ENCODE measurements around the gene NAP1L4.
"Not testable (repeated sequence)": the region's sequence is repeated elsewhere in the genome, so short reads cannot be mapped to it uniquely, and the experiment has no call there.

NAP1L4 gene

DNA sequence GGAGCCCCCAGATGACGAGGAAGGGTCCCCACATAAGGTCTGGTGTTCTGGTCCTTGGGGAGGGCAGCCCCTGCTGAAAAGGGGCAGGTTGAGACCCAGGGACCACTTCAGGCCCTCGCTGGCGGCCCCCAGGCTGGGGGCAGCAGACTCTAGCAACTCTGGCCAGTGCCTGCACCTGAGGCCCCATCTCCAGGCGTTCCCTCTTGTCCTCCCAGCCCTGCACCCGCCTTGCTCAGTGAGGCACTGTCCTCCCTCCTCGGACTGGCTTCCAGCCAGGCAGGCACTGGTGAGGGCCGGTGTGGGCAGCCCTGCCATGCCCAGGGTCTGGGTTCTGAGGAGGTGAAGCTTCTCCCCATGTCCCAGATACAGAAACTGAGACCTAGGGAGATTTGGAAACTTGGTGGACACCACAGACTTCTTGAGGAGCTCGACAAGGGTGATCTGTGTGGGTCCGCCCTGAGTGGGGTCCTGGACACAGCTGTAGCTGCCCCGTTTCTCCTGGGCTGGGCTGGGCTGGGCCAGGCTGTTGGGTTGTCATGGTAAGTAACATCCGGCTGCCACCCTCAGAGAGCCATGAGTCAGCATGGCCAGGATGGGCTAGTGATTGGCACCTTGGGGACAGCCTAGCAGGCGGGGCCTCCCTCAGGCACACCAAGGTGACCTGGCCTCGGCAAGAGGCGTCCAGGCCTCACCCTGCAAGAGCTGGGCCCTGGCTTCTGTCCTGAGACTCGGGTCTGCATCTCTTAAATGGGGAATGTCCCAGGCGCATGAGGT, 51.8 kb downstream of the NAP1L4 start:
- TF ChIP-seq, protein P1, sequence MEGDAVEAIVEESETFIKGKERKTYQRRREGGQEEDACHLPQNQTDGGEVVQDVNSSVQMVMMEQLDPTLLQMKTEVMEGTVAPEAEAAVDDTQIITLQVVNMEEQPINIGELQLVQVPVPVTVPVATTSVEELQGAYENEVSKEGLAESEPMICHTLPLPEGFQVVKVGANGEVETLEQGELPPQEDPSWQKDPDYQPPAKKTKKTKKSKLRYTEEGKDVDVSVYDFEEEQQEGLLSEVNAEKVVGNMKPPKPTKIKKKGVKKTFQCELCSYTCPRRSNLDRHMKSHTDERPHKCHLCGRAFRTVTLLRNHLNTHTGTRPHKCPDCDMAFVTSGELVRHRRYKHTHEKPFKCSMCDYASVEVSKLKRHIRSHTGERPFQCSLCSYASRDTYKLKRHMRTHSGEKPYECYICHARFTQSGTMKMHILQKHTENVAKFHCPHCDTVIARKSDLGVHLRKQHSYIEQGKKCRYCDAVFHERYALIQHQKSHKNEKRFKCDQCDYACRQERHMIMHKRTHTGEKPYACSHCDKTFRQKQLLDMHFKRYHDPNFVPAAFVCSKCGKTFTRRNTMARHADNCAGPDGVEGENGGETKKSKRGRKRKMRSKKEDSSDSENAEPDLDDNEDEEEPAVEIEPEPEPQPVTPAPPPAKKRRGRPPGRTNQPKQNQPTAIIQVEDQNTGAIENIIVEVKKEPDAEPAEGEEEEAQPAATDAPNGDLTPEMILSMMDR (IDR thresholded peaks at IDR 0.05; ENCODE audit: low read length, missing control alignments): no peak
- H3K4me3 ChIP-seq (replicated peaks; ENCODE audit: low read depth, low read length): no peak overlapping the region
- DNase-seq (ENCODE audit: low read depth): peak; percentile 28

DNA sequence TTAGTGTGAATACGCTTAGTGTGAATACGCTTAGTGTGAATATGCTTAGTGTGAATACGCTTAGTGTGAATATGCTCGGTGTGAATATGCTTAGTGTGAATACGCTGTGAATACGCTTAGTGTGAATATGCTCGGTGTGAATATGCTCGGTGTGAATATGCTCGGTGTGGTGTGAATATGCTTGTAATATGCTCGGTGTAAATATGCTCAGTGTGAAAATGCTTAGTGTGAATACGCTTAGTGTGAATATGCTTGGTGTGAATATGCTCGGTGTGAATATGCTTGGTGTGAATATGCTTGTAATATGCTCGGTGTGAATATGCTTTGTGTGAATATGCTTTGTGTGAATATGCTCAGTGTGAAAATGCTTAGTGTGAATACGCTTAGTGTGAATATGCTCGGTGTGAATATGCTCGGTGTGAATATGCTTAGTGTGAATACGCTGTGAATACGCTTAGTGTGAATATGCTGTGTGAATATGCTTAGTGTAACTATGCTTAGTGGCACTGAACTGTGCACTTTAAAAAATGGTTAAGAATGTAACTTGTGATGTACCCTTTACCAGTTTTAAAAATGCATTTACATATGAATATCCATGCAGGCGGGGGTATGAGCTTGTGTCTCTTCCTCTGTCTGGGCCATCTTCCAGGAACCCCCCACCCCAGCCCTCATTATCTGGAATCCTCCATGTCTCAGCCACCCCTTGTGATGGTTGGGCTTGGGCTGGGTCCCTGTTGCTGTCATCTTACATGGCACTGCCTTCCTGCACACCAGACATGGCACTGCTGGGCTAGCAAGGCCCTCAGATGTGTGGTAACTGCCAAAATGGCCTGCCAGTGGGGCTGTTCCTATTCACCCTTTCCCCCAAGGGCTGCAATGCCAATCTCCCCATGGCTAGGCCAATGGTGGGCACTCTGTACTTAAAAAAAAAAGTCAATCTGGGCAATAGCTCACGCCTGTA, 53.4 kb downstream of the NAP1L4 start:
- not testable (repeated sequence) for DNase-seq (ENCODE audit: low read depth); H3K4me3 ChIP-seq (replicated peaks; ENCODE audit: low read depth, low read length)

DNA sequence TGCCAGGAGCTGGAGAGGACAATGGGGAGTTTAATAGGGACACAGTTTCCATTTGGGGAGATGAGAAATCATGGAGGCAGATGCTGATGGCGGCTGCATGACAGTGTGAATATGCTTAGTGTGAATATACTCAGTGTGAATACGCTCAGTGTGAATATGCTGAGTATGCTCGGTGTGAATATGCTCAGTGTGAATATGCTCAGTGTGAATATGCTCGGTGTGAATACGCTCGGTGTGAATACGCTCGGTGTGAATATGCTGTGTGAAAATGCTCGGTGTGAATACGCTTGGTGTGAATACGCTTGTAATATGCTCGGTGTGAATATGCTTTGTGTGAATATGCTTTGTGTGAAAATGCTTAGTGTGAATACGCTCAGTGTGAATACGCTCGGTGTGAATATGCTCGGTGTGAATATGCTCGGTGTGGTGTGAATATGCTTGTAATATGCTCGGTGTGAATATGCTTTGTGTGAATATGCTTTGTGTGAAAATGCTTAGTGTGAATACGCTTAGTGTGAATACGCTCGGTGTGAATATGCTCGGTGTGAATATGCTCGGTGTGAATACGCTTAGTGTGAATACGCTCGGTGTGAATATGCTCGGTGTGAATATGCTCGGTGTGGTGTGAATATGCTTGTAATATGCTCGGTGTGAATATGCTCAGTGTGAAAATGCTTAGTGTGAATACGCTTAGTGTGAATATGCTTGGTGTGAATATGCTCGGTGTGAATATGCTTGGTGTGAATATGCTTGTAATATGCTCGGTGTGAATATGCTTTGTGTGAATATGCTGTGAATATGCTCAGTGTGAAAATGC, 54.3 kb downstream of the NAP1L4 start:
- not testable (repeated sequence) for H3K4me3 ChIP-seq (replicated peaks; ENCODE audit: low read depth, low read length); DNase-seq (ENCODE audit: low read depth)

DNA sequence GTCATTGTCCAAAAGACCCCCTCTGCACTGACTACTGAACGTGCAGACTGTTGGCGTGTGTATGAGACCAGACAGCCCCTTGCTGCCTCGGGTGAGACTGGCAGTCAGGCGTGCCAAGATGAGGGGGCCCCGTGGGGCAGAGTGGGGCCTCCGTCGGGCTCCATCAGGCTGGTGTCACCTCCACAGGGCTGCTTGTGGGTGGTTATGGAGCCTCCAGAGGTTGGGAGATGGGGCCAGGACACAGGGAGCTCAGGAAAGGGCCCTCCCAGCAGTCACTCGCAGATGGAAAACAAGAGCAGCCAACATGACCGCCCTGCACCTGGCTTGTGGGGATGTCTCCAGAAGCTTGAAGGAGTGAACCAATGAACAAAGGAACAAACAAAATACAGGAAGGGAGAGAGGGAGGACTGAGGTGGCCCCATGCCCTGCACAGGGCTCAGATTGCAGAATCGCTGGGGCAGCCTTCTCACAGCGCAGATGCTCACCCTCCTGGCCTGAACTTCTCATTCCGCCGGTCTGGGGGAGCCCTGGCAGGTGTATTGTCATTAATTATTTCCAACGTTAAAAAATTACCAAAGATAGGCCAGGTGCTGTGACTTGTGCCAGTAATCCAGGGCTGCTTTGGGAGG, 57.4 kb downstream of the NAP1L4 start:
- TF ChIP-seq, protein P1 (IDR thresholded peaks at IDR 0.05; ENCODE audit: low read length, missing control alignments): no peak
- DNase-seq (ENCODE audit: low read depth): no peak
- no peak overlapping the region for H3K4me3 ChIP-seq (replicated peaks; ENCODE audit: low read depth, low read length)

DNA sequence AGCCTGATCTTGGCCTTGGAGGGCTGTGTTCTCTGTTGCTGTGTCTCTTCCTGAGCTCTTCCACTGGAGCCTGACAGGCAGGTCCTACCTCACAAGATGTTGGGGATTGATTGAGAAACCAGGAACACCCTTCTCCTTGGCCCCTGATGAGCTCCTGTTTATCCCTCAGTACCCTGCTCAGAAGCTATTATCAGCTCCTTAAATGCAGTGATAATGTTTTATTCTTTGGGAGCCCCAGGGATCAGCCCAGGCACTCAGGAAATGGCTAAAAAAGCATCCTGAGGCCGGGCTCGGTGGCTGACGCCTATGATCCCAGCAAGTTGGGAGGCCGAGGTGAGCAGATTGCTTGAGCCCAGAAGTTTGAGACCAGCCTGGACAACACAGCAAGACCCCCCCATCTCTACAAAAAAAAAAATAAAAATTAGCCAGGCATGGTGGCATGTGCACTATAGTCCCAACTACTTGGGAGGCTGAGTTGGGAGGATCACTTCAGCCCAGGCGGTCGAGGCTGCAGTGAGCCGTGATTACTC, 58.0 kb downstream of the NAP1L4 start:
- TF ChIP-seq, protein P1 (IDR thresholded peaks at IDR 0.05; ENCODE audit: low read length, missing control alignments): no peak
- H3K4me3 ChIP-seq (replicated peaks; ENCODE audit: low read depth, low read length): no peak overlapping the region
- DNase-seq (ENCODE audit: low read depth): no peak

DNA sequence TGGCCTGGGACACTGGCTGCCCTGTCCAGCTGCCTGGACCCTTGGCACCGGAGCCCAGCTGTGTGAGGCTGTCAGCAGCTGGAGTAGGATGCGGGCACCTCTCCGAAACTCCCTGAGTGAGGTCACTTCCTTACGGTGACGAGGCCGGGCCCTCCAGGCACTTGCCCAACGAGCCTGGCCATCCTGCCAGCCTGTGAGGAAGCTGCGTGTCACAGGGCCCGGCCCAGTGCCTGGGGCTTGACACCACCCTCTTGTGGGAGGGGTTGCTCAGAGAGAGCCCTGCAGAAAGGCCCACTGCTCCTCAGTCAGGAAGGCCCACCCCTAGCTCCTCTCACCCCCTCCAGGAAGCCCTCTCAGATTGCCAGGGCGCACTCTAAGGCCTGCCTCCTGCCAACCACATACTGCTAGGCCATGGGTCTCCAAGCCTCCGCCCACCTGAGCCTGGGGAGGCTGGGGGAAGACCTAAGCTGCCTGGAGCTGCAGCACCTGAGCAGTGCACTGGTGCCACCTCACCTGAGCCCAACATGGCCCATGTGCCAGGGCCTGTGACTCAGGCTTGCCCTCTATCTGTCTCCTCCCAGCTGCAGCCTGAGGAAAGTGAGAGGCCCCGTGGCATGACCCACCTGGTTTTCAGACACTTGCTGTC, 58.6 kb downstream of the NAP1L4 start:
- peak; percentile 77 for DNase-seq (ENCODE audit: low read depth)
- no peak overlapping the region for H3K4me3 ChIP-seq (replicated peaks; ENCODE audit: low read depth, low read length)
- TF ChIP-seq, protein P1 (IDR thresholded peaks at IDR 0.05; ENCODE audit: low read length, missing control alignments): no peak

DNA sequence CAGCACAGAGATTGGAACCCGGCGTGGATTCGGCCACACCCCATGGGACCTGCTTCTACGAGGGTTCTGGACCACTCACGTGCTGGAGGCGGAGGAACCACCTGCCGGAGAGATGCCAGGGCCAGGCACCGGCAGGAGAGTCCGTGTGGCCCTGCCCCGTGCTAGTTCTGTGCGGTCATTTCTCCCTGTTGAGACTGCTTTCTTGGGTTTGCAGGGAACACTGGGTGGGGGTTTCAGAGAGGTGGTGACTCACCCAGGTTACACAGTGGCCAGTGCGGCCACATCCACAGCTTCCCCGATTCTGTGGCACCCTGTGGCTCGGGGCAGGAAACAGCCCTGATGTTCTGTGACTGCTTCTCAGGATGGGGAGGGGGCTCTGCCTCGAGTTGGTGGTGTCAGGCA, 59.3 kb downstream of the NAP1L4 start:
- TF ChIP-seq, protein P1 (IDR thresholded peaks at IDR 0.05; ENCODE audit: low read length, missing control alignments): no peak
- DNase-seq (ENCODE audit: low read depth): no peak

More for the DNA sequence above, 59.3 kb downstream of the NAP1L4 start:
- H3K4me3 ChIP-seq (replicated peaks; ENCODE audit: low read depth, low read length): no peak overlapping the region

Measured in fibroblast of pulmonary artery (primary cell).